Activated naive CD8-positive, alpha-beta T cell treated with anti-CD3 and anti-CD28 coated beads for 36 hours (primary cell): ENCODE data around the gene LAMC3. TPM values are rescaled to one million over a fixed set of nuclear protein-coding genes. Genes with fewer than 3 reads are reported as not detected.
A peak's percentile ranks its signal among the peaks of the same experiment; 100 is the strongest.

Experiments used
- DNase-seq: peaks from one replicate; pipeline ENCODE4 v3.0.0; 2021
- H3K27ac Mint-ChIP-seq: one replicate; pipeline ENCODE4 v1.8.0; 2022; ENCODE audit warnings: mild to moderate bottlenecking, moderate library complexity, mixed read lengths
- H3K27me3 Mint-ChIP-seq: one replicate; pipeline ENCODE4 v1.8.0; 2022; ENCODE audit warnings: mild to moderate bottlenecking, mixed read lengths
- H3K36me3 Mint-ChIP-seq: one replicate; pipeline ENCODE4 v1.8.0; 2021; ENCODE audit warnings: mild to moderate bottlenecking, mixed read lengths
- H3K4me1 Mint-ChIP-seq: one replicate; pipeline ENCODE4 v1.8.0; 2021; ENCODE audit warnings: mixed read lengths
- H3K4me3 Mint-ChIP-seq: one replicate; pipeline ENCODE4 v1.8.0; 2022; ENCODE audit warnings: mild to moderate bottlenecking, moderate library complexity, mixed read lengths
- H3K9me3 Mint-ChIP-seq: one replicate; pipeline ENCODE4 v1.8.0; 2022; ENCODE audit warnings: mixed read lengths
- total RNA-seq, 2 experiments: library from RNA; stranded (reverse); gene quantifications; one replicate each; pipeline ENCODE4 v1.2.3, GENCODE V29; 2021

The LAMC3 gene
- total RNA-seq, 2 experiments from 2014 or later = 0.56 to 0.91 TPM

GRCh38 chr9:131117121-131117761 lies 108.3 kb downstream of the LAMC3 start:
- H3K4me1 Mint-ChIP-seq = no peaks in the 10 kb centered on the region
- no peak overlapping the region for H3K27ac Mint-ChIP-seq
- no peak overlapping the region for H3K4me3 Mint-ChIP-seq
- DNase-seq = no peak
- peaks cover 12% of the 10 kb centered on the region for H3K27me3 Mint-ChIP-seq
- no peaks in the 10 kb centered on the region for H3K9me3 Mint-ChIP-seq
- H3K36me3 Mint-ChIP-seq = no peaks in the 10 kb centered on the region

GRCh38 chr9:131117762-131118145 lies 108.8 kb downstream of the LAMC3 start:
- DNase-seq = no peak
- Mint-ChIP-seq H3K4me3 (no peak overlapping the region), H3K4me1 (no peaks in the 10 kb centered on the region), H3K9me3 (no peaks in the 10 kb centered on the region), H3K36me3 (no peaks in the 10 kb centered on the region), H3K27me3 (peaks cover 12% of the 10 kb centered on the region), H3K27ac (no peak overlapping the region)

- H3K4me1 Mint-ChIP-seq = peaks cover under 1% of the 10 kb centered on the region
- no peak for DNase-seq
- H3K9me3 Mint-ChIP-seq = no peaks in the 10 kb centered on the region
- no peak overlapping the region for H3K27ac Mint-ChIP-seq
- no peaks in the 10 kb centered on the region for H3K36me3 Mint-ChIP-seq
- peaks cover 12% of the 10 kb centered on the region for H3K27me3 Mint-ChIP-seq
- no peak overlapping the region for H3K4me3 Mint-ChIP-seq
These were observed 110.6 kb downstream of the LAMC3 start for GRCh38 chr9:131119600-131119999.

- DNase-seq = no peak
- Mint-ChIP-seq H3K36me3 (peaks cover 5% of the 10 kb centered on the region), H3K27ac (no peak overlapping the region), H3K4me1 (peaks cover 6% of the 10 kb centered on the region), H3K4me3 (no peak overlapping the region), H3K27me3 (peaks cover 12% of the 10 kb centered on the region), H3K9me3 (no peaks in the 10 kb centered on the region)
These were observed 111.8 kb downstream of the LAMC3 start for GRCh38 chr9:131120620-131121228.

GRCh38 chr9:131121346-131121745 lies 112.4 kb downstream of the LAMC3 start:
- DNase-seq = no peak
- Mint-ChIP-seq H3K27ac (no peak overlapping the region), H3K9me3 (no peaks in the 10 kb centered on the region), H3K36me3 (peaks cover 9% of the 10 kb centered on the region), H3K4me3 (no peak overlapping the region), H3K4me1 (peaks cover 12% of the 10 kb centered on the region), H3K27me3 (peaks cover 12% of the 10 kb centered on the region)

GRCh38 chr9:131122158-131122557 lies 113.2 kb downstream of the LAMC3 start:
- no peak overlapping the region for H3K27ac Mint-ChIP-seq
- no peak overlapping the region for H3K4me3 Mint-ChIP-seq
- DNase-seq = no peak

GRCh38 chr9:131125038-131125287 lies 116.0 kb downstream of the LAMC3 start:
- H3K27ac Mint-ChIP-seq = peak overlapping the region; percentile 96
- H3K9me3 Mint-ChIP-seq = no peaks in the 10 kb centered on the region
- DNase-seq = no peak
- H3K27me3 Mint-ChIP-seq = no peaks in the 10 kb centered on the region
- H3K36me3 Mint-ChIP-seq = peaks cover 22% of the 10 kb centered on the region
- peaks cover 31% of the 10 kb centered on the region for H3K4me1 Mint-ChIP-seq
- H3K4me3 Mint-ChIP-seq = peak overlapping the region; percentile 93

More at GRCh38 chr9:131122158-131122557, 113.2 kb downstream of the LAMC3 start:
- H3K27me3 Mint-ChIP-seq = peaks cover 8% of the 10 kb centered on the region
- H3K9me3 Mint-ChIP-seq = no peaks in the 10 kb centered on the region
- H3K4me1 Mint-ChIP-seq = peaks cover 18% of the 10 kb centered on the region
- peaks cover 9% of the 10 kb centered on the region for H3K36me3 Mint-ChIP-seq

GRCh38 chr9:131125288-131126058 lies 116.5 kb downstream of the LAMC3 start, which contains the start of gene NUP214:
Gene NUP214 (plus strand): TSS chr9:131125586. CDS start chr9:131125705, 119 bp downstream.
- peaks cover 23% of the 10 kb centered on the region for H3K36me3 Mint-ChIP-seq
- H3K9me3 Mint-ChIP-seq = no peaks in the 10 kb centered on the region
- H3K4me3 Mint-ChIP-seq = peak within 1 kb of the TSS; percentile 93
- H3K27me3 Mint-ChIP-seq = no peaks in the 10 kb centered on the region
- peak; percentile 99 for DNase-seq
- H3K27ac Mint-ChIP-seq = peak within 1 kb of the TSS; percentile 96
- H3K4me1 Mint-ChIP-seq = peaks cover 34% of the 10 kb centered on the region

- no peak for DNase-seq
- Mint-ChIP-seq H3K9me3 (no peaks in the 10 kb centered on the region), H3K27ac (peak overlapping the region; percentile 96), H3K4me1 (peaks cover 35% of the 10 kb centered on the region), H3K36me3 (peaks cover 24% of the 10 kb centered on the region), H3K27me3 (no peaks in the 10 kb centered on the region), H3K4me3 (peak overlapping the region; percentile 93)
These were observed 117.1 kb downstream of the LAMC3 start for GRCh38 chr9:131126059-131126426.

GRCh38 chr9:131129183-131129582 lies 120.2 kb downstream of the LAMC3 start:
- H3K36me3 Mint-ChIP-seq = peaks cover 35% of the 10 kb centered on the region
- peaks cover 39% of the 10 kb centered on the region for H3K4me1 Mint-ChIP-seq
- no peaks in the 10 kb centered on the region for H3K27me3 Mint-ChIP-seq
- no peak for DNase-seq
- no peak overlapping the region for H3K4me3 Mint-ChIP-seq
- H3K9me3 Mint-ChIP-seq = no peaks in the 10 kb centered on the region
- H3K27ac Mint-ChIP-seq = no peak overlapping the region

GRCh38 chr9:131138676-131139075 lies 129.7 kb downstream of the LAMC3 start:
- no peak for DNase-seq
- Mint-ChIP-seq H3K27ac (no peak overlapping the region), H3K4me1 (no peaks in the 10 kb centered on the region), H3K4me3 (no peak overlapping the region), H3K27me3 (no peaks in the 10 kb centered on the region), H3K9me3 (no peaks in the 10 kb centered on the region), H3K36me3 (peaks cover 25% of the 10 kb centered on the region)

GRCh38 chr9:131140112-131140511 lies 131.1 kb downstream of the LAMC3 start:
- H3K36me3 Mint-ChIP-seq = peaks cover 25% of the 10 kb centered on the region
- no peak overlapping the region for H3K27ac Mint-ChIP-seq
- no peak for DNase-seq
- H3K4me3 Mint-ChIP-seq = no peak overlapping the region
- H3K9me3 Mint-ChIP-seq = no peaks in the 10 kb centered on the region
- no peaks in the 10 kb centered on the region for H3K27me3 Mint-ChIP-seq
- no peaks in the 10 kb centered on the region for H3K4me1 Mint-ChIP-seq

GRCh38 chr9:131140550-131140949 lies 131.6 kb downstream of the LAMC3 start:
- no peak for DNase-seq
- Mint-ChIP-seq H3K36me3 (peaks cover 25% of the 10 kb centered on the region), H3K27me3 (no peaks in the 10 kb centered on the region), H3K4me3 (no peak overlapping the region), H3K4me1 (no peaks in the 10 kb centered on the region), H3K9me3 (no peaks in the 10 kb centered on the region), H3K27ac (no peak overlapping the region)

- DNase-seq = no peak
- no peaks in the 10 kb centered on the region for H3K27me3 Mint-ChIP-seq
- no peaks in the 10 kb centered on the region for H3K4me1 Mint-ChIP-seq
- no peaks in the 10 kb centered on the region for H3K9me3 Mint-ChIP-seq
- H3K4me3 Mint-ChIP-seq = no peak overlapping the region
- peaks cover 24% of the 10 kb centered on the region for H3K36me3 Mint-ChIP-seq
- H3K27ac Mint-ChIP-seq = no peak overlapping the region
These were observed 133.2 kb downstream of the LAMC3 start for GRCh38 chr9:131142160-131142559.
